NCI-H526 (cell line): Measurements from ENCODE around the gene FOXK2.
A peak's percentile ranks its signal among the peaks of the same experiment; 100 is the strongest.

Source experiments
- DNase-seq, 2 experiments: peaks; one replicate each; lab custom pipeline; 2025; lab: John Stamatoyannopoulos, UW

Gene FOXK2

GRCh38 chr17:82518826-82519810, at the start of gene FOXK2:
FOXK2 (plus strand) TSS chr17:82519732; CDS start chr17:82519889, 157 bp downstream.
- peak; percentile 67 to 97 for DNase-seq

- DNase-seq, result no peak
Measured at GRCh38 chr17:82470065-82470464, 49.5 kb upstream of the FOXK2 start.

- DNase-seq, result no peak
Measured at GRCh38 chr17:82474223-82475010, 45.1 kb upstream of the FOXK2 start.

- DNase-seq, result no peak
Measured at GRCh38 chr17:82475458-82475857, 44.1 kb upstream of the FOXK2 start.

- DNase-seq, result no peak
Measured at GRCh38 chr17:82477934-82478333, 41.6 kb upstream of the FOXK2 start.

- DNase-seq, result no peak
Measured at GRCh38 chr17:82479602-82480001, 39.9 kb upstream of the FOXK2 start.

GRCh38 chr17:82480318-82480717, 39.2 kb upstream of the FOXK2 start:
- DNase-seq, result no peak

- DNase-seq, result no peak
Measured at GRCh38 chr17:82483204-82483660, 36.3 kb upstream of the FOXK2 start.

- no peak for DNase-seq
Measured at GRCh38 chr17:82483836-82484235, 35.7 kb upstream of the FOXK2 start.

GRCh38 chr17:82486231-82487094, 33.1 kb upstream of the FOXK2 start:
- no peak for DNase-seq

- no peak for DNase-seq
Measured at GRCh38 chr17:82487910-82488309, 31.6 kb upstream of the FOXK2 start.

- DNase-seq, result no peak
Measured at GRCh38 chr17:82489117-82489516, 30.4 kb upstream of the FOXK2 start.

GRCh38 chr17:82489851-82490511, 29.6 kb upstream of the FOXK2 start:
- DNase-seq, result no peak

GRCh38 chr17:82490512-82491195, 28.9 kb upstream of the FOXK2 start:
- DNase-seq, result peak in 1 of 2 experiments; percentile 32

GRCh38 chr17:82491196-82491530, 28.4 kb upstream of the FOXK2 start:
- no peak for DNase-seq

GRCh38 chr17:82491533-82491932, 28.0 kb upstream of the FOXK2 start:
- no peak for DNase-seq

- no peak for DNase-seq
Measured at GRCh38 chr17:82492643-82493225, 26.8 kb upstream of the FOXK2 start.

- no peak for DNase-seq
Measured at GRCh38 chr17:82493226-82493781, 26.2 kb upstream of the FOXK2 start.

- peak; percentile 93 to 94 for DNase-seq
Measured at GRCh38 chr17:82494236-82495055, 25.1 kb upstream of the FOXK2 start.
